ENCODE results near the gene PBLD. TPM values are rescaled to one million over a fixed set of nuclear protein-coding genes. Genes with fewer than 3 reads are reported as not detected.

Gene PBLD
- polyA plus RNA-seq, 1 experiment, result 1.1 TPM

GRCh38 chr10:68276224-68276623, 56.5 kb downstream of the PBLD start:
- Histone ChIP-seq H3K4me3 (ENCODE audit: low read depth, low read length) (no peak overlapping the region), H3K36me3 (ENCODE audit: control insufficient read depth, insufficient read depth, low read length) (no peaks in the 10 kb centered on the region), H3K27me3 (ENCODE audit: control insufficient read depth, insufficient read depth, low read length) (0 out of 2 replicates have a peak, but pooled peaks cover 2% of the 10 kb centered on the region)
- POLR2A ChIA-PET, result no interaction called here
- CTCF ChIA-PET, result no interaction called here
- no peak for TF ChIP-seq CTCF (IDR thresholded peaks at IDR 0.05; ENCODE audit: insufficient read depth, low read depth, low read length)
- DNase-seq (ENCODE audit: low read depth), result no peak

- Histone ChIP-seq H3K27me3 (ENCODE audit: control insufficient read depth, insufficient read depth, low read length) (0 out of 2 replicates have a peak, but pooled peaks cover 2% of the 10 kb centered on the region), H3K36me3 (ENCODE audit: control insufficient read depth, insufficient read depth, low read length) (no peaks in the 10 kb centered on the region), H3K4me3 (ENCODE audit: low read depth, low read length) (no peak overlapping the region)
- no peak for TF ChIP-seq CTCF (IDR thresholded peaks at IDR 0.05; ENCODE audit: insufficient read depth, low read depth, low read length)
- POLR2A ChIA-PET, result no interaction called here
- CTCF ChIA-PET, result no interaction called here
- DNase-seq (ENCODE audit: low read depth), result no peak
These were observed 57.1 kb downstream of the PBLD start for GRCh38 chr10:68275600-68276126.

- Histone ChIP-seq H3K27me3 (ENCODE audit: control insufficient read depth, insufficient read depth, low read length) (peaks cover 2% of the 10 kb centered on the region; the same call in 1 of the 2 replicates), H3K4me3 (ENCODE audit: low read depth, low read length) (no peak overlapping the region), H3K36me3 (ENCODE audit: control insufficient read depth, insufficient read depth, low read length) (no peaks in the 10 kb centered on the region)
- POLR2A ChIA-PET, result no interaction called here
- CTCF ChIA-PET, result interaction anchor here (0.7 kb wide), 1 partner anchor 13 kb away, joined by 3 read pairs; no protein-coding TSS in a partner anchor
- TF ChIP-seq CTCF (IDR thresholded peaks at IDR 0.05; ENCODE audit: insufficient read depth, low read depth, low read length), result no peak
- no peak for DNase-seq (ENCODE audit: low read depth)
These were observed 59.9 kb downstream of the PBLD start for GRCh38 chr10:68272833-68273232.

GRCh38 chr10:68271196-68271882, 61.4 kb downstream of the PBLD start:
- ChIA-PET CTCF (interaction anchor here (1.2 kb wide), 1 partner anchor 14 kb away, joined by 3 read pairs; no protein-coding TSS in a partner anchor), POLR2A (interaction anchor here (0.6 kb wide), 1 partner anchor 194 kb away, joined by 5 read pairs; no protein-coding TSS in a partner anchor)
- no peak for DNase-seq (ENCODE audit: low read depth)

More at GRCh38 chr10:68271196-68271882, 61.4 kb downstream of the PBLD start:
- TF ChIP-seq CTCF (IDR thresholded peaks at IDR 0.05; ENCODE audit: insufficient read depth, low read depth, low read length), result no peak
- Histone ChIP-seq H3K4me3 (ENCODE audit: low read depth, low read length) (no peak overlapping the region), H3K27me3 (ENCODE audit: control insufficient read depth, insufficient read depth, low read length) (peaks cover 2% of the 10 kb centered on the region; the same call in 1 of the 2 replicates), H3K36me3 (ENCODE audit: control insufficient read depth, insufficient read depth, low read length) (no peaks in the 10 kb centered on the region)

Data from BJ (cell line).